Vagina (tissue), 2 donors: Measurements from ENCODE around the gene TAF3.

Source experiments
- CTCF ChIP-seq, 3 experiments: fragments of 450-650 bp in 2 of 3; fragments of 200-600 bp in 1 of 3; sonication (generic) in 1 of 3; IDR thresholded peaks; one replicate each; pipeline ENCODE4 v1.5.1; 2017 to 2019; ENCODE audit warnings: antibody characterized with exemption in 3 of 3, mild to moderate bottlenecking in 2 of 3, moderate library complexity in 2 of 3
- POLR2A ChIP-seq, 2 donors: fragments of 450-650 bp; IDR thresholded peaks; one replicate each; pipeline ENCODE4 v1.6.1; 2017; ENCODE audit warnings: antibody characterized with exemption in 2 of 2, mild to moderate bottlenecking in 2 of 2, moderate library complexity in 2 of 2
- POLR2AphosphoS5 ChIP-seq, 2 donors: sonication (generic); formaldehyde crosslinking; IDR thresholded peaks; one replicate each; pipeline ENCODE4 v1.9.0; 2017; ENCODE audit warnings: antibody characterized with exemption in 2 of 2, mild to moderate bottlenecking in 2 of 2, low read depth in 1 of 2; ENCODE audit not compliant: insufficient read depth in 1 of 2

- TF ChIP-seq CTCF (IDR thresholded peaks at IDR 0.05) (no peak), POLR2A (IDR thresholded peaks at IDR 0.05) (no peak), POLR2AphosphoS5 (IDR thresholded peaks at IDR 0.05; ENCODE audit: insufficient read depth in 1 of 2, low read depth in 1 of 2) (no peak)
These were observed 238.1 kb downstream of the TAF3 start for GRCh38 chr10:8056378-8056777.
